B cell (primary cell): ENCODE data around the gene CEP350. TPM values are rescaled to one million over a fixed set of nuclear protein-coding genes. Genes with fewer than 3 reads are reported as not detected.

Source experiments
- ATAC-seq: fragments of 200-7000 bp; cut with Tn5 transposase; one replicate; pipeline ENCODE4 v1.10.0; 2021; ENCODE audit warnings: low read depth, mild to moderate bottlenecking, moderate number of reproducible peaks, moderate library complexity
- CTCF ChIA-PET: fragments of 350-600 bp; sonication (Branson Sonifier 250); formaldehyde crosslinking; loops from one replicate; lab custom pipeline; 2021; ENCODE audit warnings: antibody characterized with exemption, inconsistent platforms; lab: Charles Lee
- POLR2A ChIA-PET: fragments of 350-600 bp; sonication (Branson Sonifier 250); formaldehyde crosslinking; loops from one replicate; lab custom pipeline; 2021; ENCODE audit warnings: antibody characterized with exemption; lab: Charles Lee
- DNase-seq: peaks from one replicate; pipeline ENCODE4 v3.0.0; 2013
- H2AFZ ChIP-seq: 2 replicates; pipeline ENCODE4 v1.6.1; 2012; ENCODE audit warnings: mild to moderate bottlenecking, low read depth, low read length; ENCODE audit not compliant: insufficient read depth, poor library complexity, severe bottlenecking
- H3K27ac ChIP-seq, 2 donors: 1 replicate in 1 of 2; 2 replicates in 1 of 2; pipeline ENCODE4 v1.5.1; 2012 to 2013; ENCODE audit warnings: low read length in 2 of 2, mild to moderate bottlenecking in 2 of 2, moderate library complexity in 1 of 2
- H3K27me3 ChIP-seq, 4 experiments: fragments of 200-600 bp in 1 of 4; sonication (generic) in 1 of 4; replicated peaks in 1 of 4; 1 replicate in 2 of 4; 2 replicates in 2 of 4; pipeline versions ENCODE4 v1.6.1 to v1.7.0; 2013 to 2016; ENCODE audit warnings: low read length in 3 of 4, mild to moderate bottlenecking in 2 of 4, mixed read lengths in 1 of 4, moderate library complexity in 1 of 4; ENCODE audit not compliant: insufficient read depth in 4 of 4, control insufficient read depth in 3 of 4; ENCODE audit errors: control extremely low read depth in 1 of 4
- H3K36me3 ChIP-seq, 2 experiments: replicated peaks in 1 of 2; 1 replicate in 1 of 2; 2 replicates in 1 of 2; pipeline versions ENCODE4 v1.6.1 to v1.7.1; 2013; ENCODE audit warnings: low read length in 1 of 2; ENCODE audit not compliant: insufficient read depth in 2 of 2, control insufficient read depth in 1 of 2; ENCODE audit errors: control extremely low read depth in 1 of 2, extremely low read depth in 1 of 2
- H3K4me1 ChIP-seq, 2 donors: fragments of 200-600 bp in 1 of 2; sonication (generic) in 1 of 2; 1 replicate in 1 of 2; 2 replicates in 1 of 2; pipeline versions ENCODE4 v1.5.1 to v1.6.1; 2013 to 2017; ENCODE audit warnings: low read length in 2 of 2; ENCODE audit not compliant: control insufficient read depth in 2 of 2, insufficient read depth in 2 of 2
- H3K4me2 ChIP-seq: replicated peaks from 2 replicates; pipeline ENCODE3; 2012; ENCODE audit warnings: mild to moderate bottlenecking, low read depth, low read length; ENCODE audit not compliant: poor library complexity, severe bottlenecking
- H3K4me3 ChIP-seq, 5 experiments: fragments of 200-600 bp in 1 of 5; sonication (generic) in 1 of 5; 1 replicate in 3 of 5; 2 replicates in 2 of 5; pipeline versions ENCODE4 v1.5.1 to v1.7.0; 2011 to 2016; ENCODE audit warnings: low read length in 4 of 5, mild to moderate bottlenecking in 4 of 5, low read depth in 2 of 5, control low read depth in 1 of 5, moderate library complexity in 1 of 5; ENCODE audit not compliant: insufficient read depth in 1 of 5; ENCODE audit errors: control extremely low read depth in 1 of 5, extremely low read depth in 1 of 5
- H3K79me2 ChIP-seq: fragments of 200-600 bp; sonication (generic); one replicate; pipeline ENCODE4 v1.6.0; 2016; ENCODE audit warnings: low read length; ENCODE audit not compliant: control insufficient read depth, insufficient read depth
- H3K9ac ChIP-seq: fragments of 200-600 bp; sonication (generic); 2 replicates; pipeline ENCODE4 v1.6.1; 2017; ENCODE audit warnings: mild to moderate bottlenecking, low read length, moderate library complexity
- H3K9me3 ChIP-seq, 3 donors: one replicate each; pipeline versions ENCODE4 v1.6.1 to v1.7.1; 2013; ENCODE audit warnings: low read length in 2 of 3; ENCODE audit not compliant: control insufficient read depth in 2 of 3, insufficient read depth in 1 of 3; ENCODE audit errors: control extremely low read depth in 1 of 3
- H4K20me1 ChIP-seq: 2 replicates; pipeline ENCODE4 v1.6.0; 2012; ENCODE audit warnings: mild to moderate bottlenecking, low read length; ENCODE audit not compliant: insufficient read depth, control insufficient read depth, poor library complexity, severe bottlenecking
- H3K27ac Mint-ChIP-seq: one replicate; pipeline ENCODE4 v1.8.0; 2021; ENCODE audit warnings: mixed read lengths
- H3K27me3 Mint-ChIP-seq: one replicate; pipeline ENCODE4 v1.8.0; 2021; ENCODE audit warnings: mixed read lengths
- H3K4me1 Mint-ChIP-seq: one replicate; pipeline ENCODE4 v1.8.0; 2021; ENCODE audit warnings: mixed read lengths
- H3K4me3 Mint-ChIP-seq: one replicate; pipeline ENCODE4 v1.8.0; 2021; ENCODE audit warnings: mixed read lengths
- H3K9me3 Mint-ChIP-seq: one replicate; pipeline ENCODE4 v1.8.0; 2022; ENCODE audit warnings: mixed read lengths; ENCODE audit not compliant: insufficient read depth
- EZH2 ChIP-seq: IDR thresholded peaks from 2 replicates; pipeline ENCODE4 v1.6.1; 2012; ENCODE audit warnings: borderline replicate concordance, low read depth, mild to moderate bottlenecking, moderate library complexity, low read length; ENCODE audit not compliant: insufficient read depth, poor library complexity, severe bottlenecking
- WGBS: methylation state at CpG from one replicate; pipeline ENCODE4 v1.1.5; 2013; ENCODE audit warnings: missing lambda C conversion rate; ENCODE audit not compliant: insufficient coverage; 5-methylcytosine and 5-hydroxymethylcytosine counted together
- intact Hi-C: fragments of 100-400 bp; cut with micrococcal nuclease; formaldehyde crosslinking; loops from one replicate; pipeline ENCODE4 v1.10.0; 2022
- polyA plus RNA-seq: library from polyadenylated mRNA; depleted of rRNA; stranded (reverse); fragments of >200 nt; gene quantifications from 2 replicates; pipeline ENCODE4 v1.2.3, GENCODE V29; 2012
- total RNA-seq, 2 donors: library from RNA; stranded (reverse); fragments of 120-200 nt in 1 of 2; gene quantifications; 1 replicate in 1 of 2; 2 replicates in 1 of 2; pipeline versions ENCODE4 v1.2.3 to v1.2.4, GENCODE V29; 2013 to 2022
- TF ChIP-seq, protein P1 (sequence below): fragments of 200-600 bp; IDR thresholded peaks from one replicate; pipeline ENCODE4 v1.8.0; 2022; ENCODE audit warnings: antibody characterized with exemption, mild to moderate bottlenecking

Gene CEP350
- total and polyA plus RNA-seq, 2 donors (not counting 1 experiment from before 2014, with no cell fraction given): 7.4 to 92.3 TPM

DNA sequence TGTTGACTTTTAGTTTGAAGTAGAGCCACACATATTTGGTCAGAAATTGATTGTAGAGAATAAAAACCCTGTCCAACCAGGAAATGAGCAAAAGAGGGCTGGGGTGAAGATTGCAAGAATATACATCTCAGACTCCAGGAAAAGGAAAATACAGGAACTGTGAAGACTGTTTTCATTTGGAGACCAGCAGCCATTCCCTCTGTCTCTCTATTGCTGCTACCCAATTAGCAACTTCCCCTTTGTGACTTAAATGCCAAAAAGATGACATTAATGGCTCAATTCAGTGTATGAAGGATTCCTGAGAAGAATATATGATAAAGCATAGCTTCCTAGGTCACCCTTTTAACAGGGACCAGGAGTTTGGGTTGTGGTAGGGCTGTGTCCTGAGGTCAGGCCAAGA lies 31.6 kb upstream of the CEP350 start:
- Mint-ChIP-seq H3K27ac (no peak overlapping the region), H3K9me3 (no peaks in the 10 kb centered on the region)

DNA sequence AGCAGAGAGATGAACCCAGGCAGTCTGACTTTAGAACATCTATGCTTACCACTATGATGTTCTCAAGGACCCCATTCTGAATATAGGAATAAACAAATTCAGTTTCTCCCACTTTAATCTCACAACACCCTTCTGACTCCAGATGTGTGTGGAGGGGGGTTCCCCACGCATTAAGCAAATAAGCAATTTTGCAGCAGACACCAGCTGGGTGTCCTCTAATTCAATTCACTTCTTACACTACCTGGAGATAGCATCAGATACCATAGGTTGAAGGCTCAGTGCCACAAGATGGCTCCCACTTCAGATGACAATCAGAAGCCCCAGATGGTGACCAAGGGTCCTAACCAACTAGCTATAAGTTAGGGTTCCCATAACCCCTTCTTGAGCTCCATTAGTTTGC lies 30.3 kb upstream of the CEP350 start:
- no peaks in the 10 kb centered on the region for H3K9me3 Mint-ChIP-seq
- CTCF ChIA-PET: interaction anchor here (1.2 kb wide), 1 partner anchor 57 kb away, joined by 4 read pairs; no protein-coding TSS in a partner anchor

More for the DNA sequence above, 31.6 kb upstream of the CEP350 start:
- Histone ChIP-seq H3K79me2 (no peaks in the 10 kb centered on the region), H3K4me2 (no peak overlapping the region), H3K36me3 (peaks cover 6 to 30% of the 10 kb centered on the region in 2 experiments), H2AFZ (no peak overlapping the region), H3K4me3 (no peak overlapping the region), H3K9me3 (no peaks in the 10 kb centered on the region), H3K4me1 (no peaks in the 10 kb centered on the region), H3K27me3 (no peaks in the 10 kb centered on the region), H3K27ac (no peak overlapping the region), H4K20me1 (no peaks in the 10 kb centered on the region), H3K9ac (no peak overlapping the region)
- TF ChIP-seq, protein P1, sequence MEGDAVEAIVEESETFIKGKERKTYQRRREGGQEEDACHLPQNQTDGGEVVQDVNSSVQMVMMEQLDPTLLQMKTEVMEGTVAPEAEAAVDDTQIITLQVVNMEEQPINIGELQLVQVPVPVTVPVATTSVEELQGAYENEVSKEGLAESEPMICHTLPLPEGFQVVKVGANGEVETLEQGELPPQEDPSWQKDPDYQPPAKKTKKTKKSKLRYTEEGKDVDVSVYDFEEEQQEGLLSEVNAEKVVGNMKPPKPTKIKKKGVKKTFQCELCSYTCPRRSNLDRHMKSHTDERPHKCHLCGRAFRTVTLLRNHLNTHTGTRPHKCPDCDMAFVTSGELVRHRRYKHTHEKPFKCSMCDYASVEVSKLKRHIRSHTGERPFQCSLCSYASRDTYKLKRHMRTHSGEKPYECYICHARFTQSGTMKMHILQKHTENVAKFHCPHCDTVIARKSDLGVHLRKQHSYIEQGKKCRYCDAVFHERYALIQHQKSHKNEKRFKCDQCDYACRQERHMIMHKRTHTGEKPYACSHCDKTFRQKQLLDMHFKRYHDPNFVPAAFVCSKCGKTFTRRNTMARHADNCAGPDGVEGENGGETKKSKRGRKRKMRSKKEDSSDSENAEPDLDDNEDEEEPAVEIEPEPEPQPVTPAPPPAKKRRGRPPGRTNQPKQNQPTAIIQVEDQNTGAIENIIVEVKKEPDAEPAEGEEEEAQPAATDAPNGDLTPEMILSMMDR: no peak
- no peak for TF ChIP-seq EZH2
- Mint-ChIP-seq H3K4me1 (no peaks in the 10 kb centered on the region), H3K4me3 (no peak overlapping the region), H3K27me3 (no peaks in the 10 kb centered on the region)
- ATAC-seq: no peak
- DNase-seq: no peak
- CTCF ChIA-PET: interaction anchor here (1.0 to 1.2 kb wide), 2 partner anchors 55 to 256 kb away, joined by 3 to 4 read pairs; no protein-coding TSS in a partner anchor
- POLR2A ChIA-PET: no interaction called here
- intact Hi-C loops: no loop called here

More for the DNA sequence above, 30.3 kb upstream of the CEP350 start:
- intact Hi-C loops: no loop called here
- Mint-ChIP-seq H3K4me3 (no peak overlapping the region), H3K27me3 (no peaks in the 10 kb centered on the region), H3K4me1 (no peaks in the 10 kb centered on the region), H3K27ac (no peak overlapping the region)
- no peak overlapping the region for H2AFZ ChIP-seq
- H3K27ac ChIP-seq: no peak overlapping the region
- no peaks in the 10 kb centered on the region for H3K79me2 ChIP-seq
- WGBS: no CpG with 5 or more reads among the region's 1 CpG
- ATAC-seq: no peak
- no peak overlapping the region for H3K4me3 ChIP-seq
- no peak for DNase-seq
- no peaks in the 10 kb centered on the region for H3K4me1 ChIP-seq
- no peaks in the 10 kb centered on the region for H3K9me3 ChIP-seq
- no peak overlapping the region for H3K4me2 ChIP-seq
- POLR2A ChIA-PET: no interaction called here
- H4K20me1 ChIP-seq: no peaks in the 10 kb centered on the region
- peaks cover 6 to 19% of the 10 kb centered on the region in 2 experiments for H3K36me3 ChIP-seq
- TF ChIP-seq, protein P1: no peak
- TF ChIP-seq EZH2: no peak
- no peak overlapping the region for H3K9ac ChIP-seq
- no peaks in the 10 kb centered on the region for H3K27me3 ChIP-seq
